HEK293 (cell line): ENCODE data around the gene CREBL2.

Source experiments
- CTCF ChIA-PET: fragments of 350-600 bp; formaldehyde crosslinking; extraction: SDS; loops from one replicate; lab custom pipeline; 2021; ENCODE audit warnings: antibody characterized with exemption; lab: Yijun Ruan, JAX
- POLR2A ChIA-PET: fragments of 300-600 bp; formaldehyde crosslinking; extraction: SDS; loops from one replicate; lab custom pipeline; 2020; ENCODE audit warnings: antibody characterized with exemption, inconsistent platforms; lab: Yijun Ruan, JAX
- H3K27ac ChIP-seq: fragments of 200-500 bp; sonication (Bioruptor generic); 2 replicates; pipeline ENCODE4 v1.5.1; 2014; ENCODE audit warnings: low read depth, low read length, control low read depth, inconsistent platforms; ENCODE audit errors: extremely low read depth
- H3K36me3 ChIP-seq, 2 experiments: fragments of 200-500 bp in 1 of 2; sonication (Bioruptor generic) in 1 of 2; 1 replicate in 1 of 2; 2 replicates in 1 of 2; pipeline ENCODE4 v1.5.1; 2014 to 2017; ENCODE audit warnings: inconsistent platforms in 2 of 2, low read length in 2 of 2; ENCODE audit not compliant: control insufficient read depth in 2 of 2, insufficient read depth in 1 of 2
- H3K4me1 ChIP-seq: fragments of 200-500 bp; sonication (Bioruptor generic); 2 replicates; pipeline ENCODE4 v1.5.1; 2014; ENCODE audit warnings: mild to moderate bottlenecking, low read length, inconsistent platforms; ENCODE audit not compliant: control insufficient read depth, insufficient read depth
- H3K4me3 ChIP-seq: 2 replicates; pipeline ENCODE4 v1.5.1; 2011; ENCODE audit warnings: low read depth, mild to moderate bottlenecking, control low read depth, low read length, moderate library complexity
- H3K9me3 ChIP-seq: fragments of 200-500 bp; sonication (Bioruptor generic); 2 replicates; pipeline ENCODE4 v1.5.1; 2014; ENCODE audit warnings: low read depth, low read length, inconsistent platforms; ENCODE audit not compliant: control insufficient read depth, insufficient read depth
- EGR2 ChIP-seq: fragments of 450-650 bp; formaldehyde crosslinking; IDR thresholded peaks from 2 replicates; pipeline ENCODE4 v1.5.1; 2016; ENCODE audit warnings: low read depth, missing biosample characterization, missing genetic modification characterization
- FEZF1 ChIP-seq: fragments of 450-650 bp; formaldehyde crosslinking; IDR thresholded peaks from 2 replicates; pipeline ENCODE4 v1.5.1; 2016; ENCODE audit warnings: missing biosample characterization, missing genetic modification characterization
- MYNN ChIP-seq: fragments of 450-650 bp; formaldehyde crosslinking; IDR thresholded peaks from 2 replicates; pipeline ENCODE4 v1.5.1; 2016; ENCODE audit warnings: missing biosample characterization, missing genetic modification characterization, borderline replicate concordance
- SP2 ChIP-seq: fragments of 450-650 bp; formaldehyde crosslinking; IDR thresholded peaks from 2 replicates; pipeline ENCODE4 v1.5.1; 2016; ENCODE audit warnings: missing biosample characterization, missing genetic modification characterization
- WT1 ChIP-seq: fragments of 450-650 bp; formaldehyde crosslinking; IDR thresholded peaks from 2 replicates; pipeline ENCODE4 v1.5.1; 2016; ENCODE audit warnings: missing biosample characterization, missing genetic modification characterization
- ZBTB17 ChIP-seq: fragments of 450-650 bp; formaldehyde crosslinking; IDR thresholded peaks from 2 replicates; pipeline ENCODE4 v1.5.1; 2016; ENCODE audit warnings: missing biosample characterization, missing genetic modification characterization
- ZBTB8A ChIP-seq: fragments of 450-650 bp; formaldehyde crosslinking; IDR thresholded peaks from 2 replicates; pipeline ENCODE4 v1.5.1; 2016; ENCODE audit warnings: missing biosample characterization, missing genetic modification characterization
- ZEB2 ChIP-seq: fragments of 450-650 bp; formaldehyde crosslinking; IDR thresholded peaks from 2 replicates; pipeline ENCODE4 v1.5.1; 2016; ENCODE audit warnings: missing biosample characterization, missing genetic modification characterization
- ZFHX2 ChIP-seq: fragments of 450-650 bp; formaldehyde crosslinking; conservative IDR thresholded peaks from 2 replicates; pipeline ENCODE4 v1.5.1; 2016; ENCODE audit warnings: missing biosample characterization, missing genetic modification characterization
- ZFP41 ChIP-seq: fragments of 450-650 bp; formaldehyde crosslinking; IDR thresholded peaks from 2 replicates; pipeline ENCODE4 v1.5.1; 2016; ENCODE audit warnings: missing biosample characterization, missing genetic modification characterization, borderline replicate concordance
- ZNF169 ChIP-seq: fragments of 450-650 bp; formaldehyde crosslinking; IDR thresholded peaks from 2 replicates; pipeline ENCODE4 v1.5.1; 2016; ENCODE audit warnings: missing biosample characterization, missing genetic modification characterization
- ZNF223 ChIP-seq: fragments of 450-650 bp; formaldehyde crosslinking; IDR thresholded peaks from 2 replicates; pipeline ENCODE4 v1.5.1; 2016; ENCODE audit warnings: missing biosample characterization, missing genetic modification characterization
- ZNF24 ChIP-seq: fragments of 450-650 bp; formaldehyde crosslinking; IDR thresholded peaks from 2 replicates; pipeline ENCODE4 v1.5.1; 2016; ENCODE audit warnings: missing biosample characterization, missing genetic modification characterization
- ZNF366 ChIP-seq: fragments of 450-650 bp; formaldehyde crosslinking; conservative IDR thresholded peaks from 2 replicates; pipeline ENCODE4 v1.5.1; 2016; ENCODE audit warnings: missing biosample characterization, missing genetic modification characterization
- ZNF560 ChIP-seq: fragments of 450-650 bp; formaldehyde crosslinking; IDR thresholded peaks from 2 replicates; pipeline ENCODE4 v1.5.1; 2017; ENCODE audit warnings: missing biosample characterization, missing genetic modification characterization, borderline replicate concordance
- ZNF571 ChIP-seq: fragments of 450-650 bp; formaldehyde crosslinking; IDR thresholded peaks from 2 replicates; pipeline ENCODE4 v1.5.0; 2017; ENCODE audit warnings: missing biosample characterization, missing genetic modification characterization
- ZNF654 ChIP-seq: fragments of 450-650 bp; formaldehyde crosslinking; IDR thresholded peaks from 2 replicates; pipeline ENCODE4 v1.5.1; 2016; ENCODE audit warnings: low read depth, missing biosample characterization, missing genetic modification characterization
- ZNF768 ChIP-seq: fragments of 450-650 bp; formaldehyde crosslinking; IDR thresholded peaks from 2 replicates; pipeline ENCODE4 v1.5.1; 2018; ENCODE audit warnings: missing biosample characterization, mild to moderate bottlenecking, missing genetic modification characterization
- ZNF776 ChIP-seq: fragments of 450-650 bp; formaldehyde crosslinking; IDR thresholded peaks from 2 replicates; pipeline ENCODE4 v1.5.0; 2017; ENCODE audit warnings: missing biosample characterization, missing genetic modification characterization, borderline replicate concordance
- ZSCAN16 ChIP-seq: fragments of 450-650 bp; formaldehyde crosslinking; IDR thresholded peaks from 2 replicates; pipeline ENCODE4 v1.5.1; 2016; ENCODE audit warnings: missing biosample characterization, missing genetic modification characterization
- TF ChIP-seq, protein P1 (sequence below): fragments of 450-650 bp; formaldehyde crosslinking; IDR thresholded peaks from 2 replicates; pipeline ENCODE4 v1.5.1; 2016; ENCODE audit warnings: missing biosample characterization, missing genetic modification characterization
- TF ChIP-seq, protein P2 (sequence below): fragments of 450-650 bp; formaldehyde crosslinking; IDR thresholded peaks from 2 replicates; pipeline ENCODE4 v1.5.1; 2016; ENCODE audit warnings: missing biosample characterization, missing genetic modification characterization, low read depth
- TF ChIP-seq, protein P3 (sequence below): fragments of 450-650 bp; IDR thresholded peaks from 2 replicates; pipeline ENCODE4 v1.5.1; 2018; ENCODE audit warnings: missing biosample characterization, missing genetic modification characterization
- TF ChIP-seq, protein P4 (sequence below): fragments of 450-650 bp; formaldehyde crosslinking; IDR thresholded peaks from 2 replicates; pipeline ENCODE4 v1.5.1; 2016; ENCODE audit warnings: missing biosample characterization, missing genetic modification characterization, borderline replicate concordance
- TF ChIP-seq, protein P5 (sequence below): fragments of 450-650 bp; formaldehyde crosslinking; IDR thresholded peaks from 2 replicates; pipeline ENCODE4 v1.5.1; 2016; ENCODE audit warnings: missing biosample characterization, missing genetic modification characterization
- TF ChIP-seq, protein P6 (sequence below): fragments of 450-650 bp; formaldehyde crosslinking; optimal IDR thresholded peaks from 2 replicates; pipeline ENCODE3; 2016; ENCODE audit warnings: missing biosample characterization, mild to moderate bottlenecking, missing genetic modification characterization
- TF ChIP-seq, protein P7 (sequence below): fragments of 450-650 bp; IDR thresholded peaks from 2 replicates; pipeline ENCODE4 v1.5.1; 2018; ENCODE audit warnings: missing biosample characterization, mild to moderate bottlenecking, missing genetic modification characterization

CREBL2 gene

DNA sequence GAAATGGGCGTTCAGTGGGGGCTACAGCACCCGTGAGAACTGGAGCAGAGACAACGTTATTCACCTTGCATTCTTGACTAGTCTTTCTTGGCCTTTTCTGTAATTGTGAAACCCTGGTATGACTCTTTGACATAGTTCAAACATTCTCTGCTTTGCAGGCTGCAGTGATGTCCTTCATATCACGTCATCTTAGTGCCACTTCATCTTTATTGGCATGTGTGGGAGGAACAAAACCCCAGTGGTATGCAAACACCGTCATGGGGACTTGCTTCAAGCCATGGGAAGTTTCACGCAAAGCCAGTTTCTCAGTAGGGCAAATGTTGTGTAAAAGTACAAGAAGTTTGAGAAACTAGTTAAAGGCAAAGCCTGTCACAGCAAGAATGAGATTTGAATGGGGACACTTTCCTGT lies 28.8 kb upstream of the CREBL2 start (continued):
- TF ChIP-seq, protein P1, sequence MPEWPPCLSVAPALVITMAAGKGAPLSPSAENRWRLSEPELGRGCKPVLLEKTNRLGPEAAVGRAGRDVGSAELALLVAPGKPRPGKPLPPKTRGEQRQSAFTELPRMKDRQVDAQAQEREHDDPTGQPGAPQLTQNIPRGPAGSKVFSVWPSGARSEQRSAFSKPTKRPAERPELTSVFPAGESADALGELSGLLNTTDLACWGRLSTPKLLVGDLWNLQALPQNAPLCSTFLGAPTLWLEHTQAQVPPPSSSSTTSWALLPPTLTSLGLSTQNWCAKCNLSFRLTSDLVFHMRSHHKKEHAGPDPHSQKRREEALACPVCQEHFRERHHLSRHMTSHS, result no peak
- TF ChIP-seq, protein P2, sequence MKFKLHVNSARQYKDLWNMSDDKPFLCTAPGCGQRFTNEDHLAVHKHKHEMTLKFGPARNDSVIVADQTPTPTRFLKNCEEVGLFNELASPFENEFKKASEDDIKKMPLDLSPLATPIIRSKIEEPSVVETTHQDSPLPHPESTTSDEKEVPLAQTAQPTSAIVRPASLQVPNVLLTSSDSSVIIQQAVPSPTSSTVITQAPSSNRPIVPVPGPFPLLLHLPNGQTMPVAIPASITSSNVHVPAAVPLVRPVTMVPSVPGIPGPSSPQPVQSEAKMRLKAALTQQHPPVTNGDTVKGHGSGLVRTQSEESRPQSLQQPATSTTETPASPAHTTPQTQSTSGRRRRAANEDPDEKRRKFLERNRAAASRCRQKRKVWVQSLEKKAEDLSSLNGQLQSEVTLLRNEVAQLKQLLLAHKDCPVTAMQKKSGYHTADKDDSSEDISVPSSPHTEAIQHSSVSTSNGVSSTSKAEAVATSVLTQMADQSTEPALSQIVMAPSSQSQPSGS, result peak; percentile 76
- peak; percentile 69; the same call in 1 of the 2 replicates for TF ChIP-seq EGR2
- TF ChIP-seq WT1, result no peak
- no peak for TF ChIP-seq ZSCAN16 (tag by site-specific recombination)
- TF ChIP-seq ZNF560 (tag by site-specific recombination), result no peak
- TF ChIP-seq, protein P3, sequence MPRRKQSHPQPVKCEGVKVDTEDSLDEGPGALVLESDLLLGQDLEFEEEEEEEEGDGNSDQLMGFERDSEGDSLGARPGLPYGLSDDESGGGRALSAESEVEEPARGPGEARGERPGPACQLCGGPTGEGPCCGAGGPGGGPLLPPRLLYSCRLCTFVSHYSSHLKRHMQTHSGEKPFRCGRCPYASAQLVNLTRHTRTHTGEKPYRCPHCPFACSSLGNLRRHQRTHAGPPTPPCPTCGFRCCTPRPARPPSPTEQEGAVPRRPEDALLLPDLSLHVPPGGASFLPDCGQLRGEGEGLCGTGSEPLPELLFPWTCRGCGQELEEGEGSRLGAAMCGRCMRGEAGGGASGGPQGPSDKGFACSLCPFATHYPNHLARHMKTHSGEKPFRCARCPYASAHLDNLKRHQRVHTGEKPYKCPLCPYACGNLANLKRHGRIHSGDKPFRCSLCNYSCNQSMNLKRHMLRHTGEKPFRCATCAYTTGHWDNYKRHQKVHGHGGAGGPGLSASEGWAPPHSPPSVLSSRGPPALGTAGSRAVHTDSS (tag by site-specific recombination), result no peak
- TF ChIP-seq ZNF24 (tag by site-specific recombination), result peak; percentile 64; the same call in 1 of the 2 replicates
- TF ChIP-seq ZFHX2 (tag by site-specific recombination), result peak; percentile 83
- peak; percentile 52; the same call in 1 of the 2 replicates for TF ChIP-seq ZEB2 (tag by site-specific recombination)
- TF ChIP-seq ZNF223 (tag by site-specific recombination), result no peak
- TF ChIP-seq, protein P4, sequence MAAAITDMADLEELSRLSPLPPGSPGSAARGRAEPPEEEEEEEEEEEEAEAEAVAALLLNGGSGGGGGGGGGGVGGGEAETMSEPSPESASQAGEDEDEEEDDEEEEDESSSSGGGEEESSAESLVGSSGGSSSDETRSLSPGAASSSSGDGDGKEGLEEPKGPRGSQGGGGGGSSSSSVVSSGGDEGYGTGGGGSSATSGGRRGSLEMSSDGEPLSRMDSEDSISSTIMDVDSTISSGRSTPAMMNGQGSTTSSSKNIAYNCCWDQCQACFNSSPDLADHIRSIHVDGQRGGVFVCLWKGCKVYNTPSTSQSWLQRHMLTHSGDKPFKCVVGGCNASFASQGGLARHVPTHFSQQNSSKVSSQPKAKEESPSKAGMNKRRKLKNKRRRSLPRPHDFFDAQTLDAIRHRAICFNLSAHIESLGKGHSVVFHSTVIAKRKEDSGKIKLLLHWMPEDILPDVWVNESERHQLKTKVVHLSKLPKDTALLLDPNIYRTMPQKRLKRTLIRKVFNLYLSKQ (tag by site-specific recombination), result no peak
- 0 out of 2 replicates have a peak, but pooled peaks have one; percentile 11 for TF ChIP-seq FEZF1 (tag by site-specific recombination)
- no peak for TF ChIP-seq ZNF654
- no peak for TF ChIP-seq ZBTB8A (tag by site-specific recombination)
- no peak for TF ChIP-seq ZFP41
- TF ChIP-seq MYNN (tag by site-specific recombination), result no peak
- TF ChIP-seq, protein P5, sequence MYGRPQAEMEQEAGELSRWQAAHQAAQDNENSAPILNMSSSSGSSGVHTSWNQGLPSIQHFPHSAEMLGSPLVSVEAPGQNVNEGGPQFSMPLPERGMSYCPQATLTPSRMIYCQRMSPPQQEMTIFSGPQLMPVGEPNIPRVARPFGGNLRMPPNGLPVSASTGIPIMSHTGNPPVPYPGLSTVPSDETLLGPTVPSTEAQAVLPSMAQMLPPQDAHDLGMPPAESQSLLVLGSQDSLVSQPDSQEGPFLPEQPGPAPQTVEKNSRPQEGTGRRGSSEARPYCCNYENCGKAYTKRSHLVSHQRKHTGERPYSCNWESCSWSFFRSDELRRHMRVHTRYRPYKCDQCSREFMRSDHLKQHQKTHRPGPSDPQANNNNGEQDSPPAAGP (tag by site-specific recombination), result no peak

DNA sequence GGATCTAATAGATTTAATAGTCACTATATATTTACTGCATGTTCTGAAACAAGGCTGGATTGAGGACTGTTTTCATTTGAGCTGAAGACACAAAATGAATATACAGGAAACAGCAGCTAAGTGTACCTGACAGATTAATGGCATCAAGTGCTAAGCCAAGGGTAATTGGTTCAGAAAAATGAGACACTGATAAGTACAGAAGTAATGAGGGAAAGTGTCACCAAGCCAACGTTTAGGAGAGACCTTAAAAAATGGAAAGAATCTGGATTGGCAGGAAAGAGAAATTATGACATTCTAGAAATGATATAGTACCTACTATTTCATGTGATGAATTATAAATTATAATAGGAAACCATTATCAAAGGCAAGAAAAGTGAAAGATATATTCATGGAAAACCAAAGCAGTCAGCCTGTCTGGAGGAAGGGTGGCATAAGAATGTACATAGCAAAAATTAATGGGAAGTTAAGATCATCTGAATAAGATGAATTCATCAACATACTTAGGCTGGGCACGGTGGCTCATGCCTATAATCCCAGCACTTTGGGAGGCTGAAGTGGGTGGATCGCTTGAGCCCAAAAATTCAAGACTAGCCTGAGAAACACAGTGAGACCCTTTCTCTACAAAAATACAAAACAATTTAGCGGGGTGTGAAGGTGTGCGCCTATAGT lies 28.0 kb upstream of the CREBL2 start:
- Histone ChIP-seq H3K4me3 (no peak overlapping the region), H3K9me3 (no peaks in the 10 kb centered on the region), H3K4me1 (no peaks in the 10 kb centered on the region), H3K27ac (no peak overlapping the region), H3K36me3 (no peaks in the 10 kb centered on the region)
- ChIA-PET CTCF (no interaction called here), POLR2A (no interaction called here)
- TF ChIP-seq, protein P6, sequence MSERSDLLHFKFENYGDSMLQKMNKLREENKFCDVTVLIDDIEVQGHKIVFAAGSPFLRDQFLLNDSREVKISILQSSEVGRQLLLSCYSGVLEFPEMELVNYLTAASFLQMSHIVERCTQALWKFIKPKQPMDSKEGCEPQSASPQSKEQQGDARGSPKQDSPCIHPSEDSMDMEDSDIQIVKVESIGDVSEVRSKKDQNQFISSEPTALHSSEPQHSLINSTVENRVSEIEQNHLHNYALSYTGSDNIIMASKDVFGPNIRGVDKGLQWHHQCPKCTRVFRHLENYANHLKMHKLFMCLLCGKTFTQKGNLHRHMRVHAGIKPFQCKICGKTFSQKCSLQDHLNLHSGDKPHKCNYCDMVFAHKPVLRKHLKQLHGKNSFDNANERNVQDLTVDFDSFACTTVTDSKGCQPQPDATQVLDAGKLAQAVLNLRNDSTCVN (tag by site-specific recombination), result no peak
- no peak for TF ChIP-seq ZNF223 (tag by site-specific recombination)
- no peak for TF ChIP-seq ZNF366 (tag by site-specific recombination)
- TF ChIP-seq ZNF169 (tag by site-specific recombination), result no peak
- TF ChIP-seq SP2 (tag by site-specific recombination), result no peak
- no peak for TF ChIP-seq ZNF776 (tag by site-specific recombination)
- no peak for TF ChIP-seq ZBTB17 (tag by site-specific recombination)
- TF ChIP-seq ZNF571 (tag by site-specific recombination), result no peak
- TF ChIP-seq ZNF768 (tag by site-specific recombination), result no peak
- TF ChIP-seq, protein P7, sequence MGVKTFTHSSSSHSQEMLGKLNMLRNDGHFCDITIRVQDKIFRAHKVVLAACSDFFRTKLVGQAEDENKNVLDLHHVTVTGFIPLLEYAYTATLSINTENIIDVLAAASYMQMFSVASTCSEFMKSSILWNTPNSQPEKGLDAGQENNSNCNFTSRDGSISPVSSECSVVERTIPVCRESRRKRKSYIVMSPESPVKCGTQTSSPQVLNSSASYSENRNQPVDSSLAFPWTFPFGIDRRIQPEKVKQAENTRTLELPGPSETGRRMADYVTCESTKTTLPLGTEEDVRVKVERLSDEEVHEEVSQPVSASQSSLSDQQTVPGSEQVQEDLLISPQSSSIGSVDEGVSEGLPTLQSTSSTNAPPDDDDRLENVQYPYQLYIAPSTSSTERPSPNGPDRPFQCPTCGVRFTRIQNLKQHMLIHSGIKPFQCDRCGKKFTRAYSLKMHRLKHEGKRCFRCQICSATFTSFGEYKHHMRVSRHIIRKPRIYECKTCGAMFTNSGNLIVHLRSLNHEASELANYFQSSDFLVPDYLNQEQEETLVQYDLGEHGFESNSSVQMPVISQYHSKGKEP (tag by site-specific recombination), result no peak
